CD14-positive monocyte (primary cell): Measurements from ENCODE around the gene DESI2. TPM values are rescaled to one million over a fixed set of nuclear protein-coding genes. Genes with fewer than 3 reads are reported as not detected.
A peak's percentile ranks its signal among the peaks of the same experiment; 100 is the strongest.
"Not testable (repeated sequence)": the region's sequence is repeated elsewhere in the genome, so short reads cannot be mapped to it uniquely, and the experiment has no call there.

Experiments
- DNase-seq, 3 donors: peaks; one replicate each; pipeline ENCODE4 v3.0.0-alpha.2; 2011 to 2022
- H2AFZ ChIP-seq: 2 replicates; pipeline ENCODE4 v1.6.0; 2012; ENCODE audit warnings: mild to moderate bottlenecking, low read depth, low read length, inconsistent platforms; ENCODE audit not compliant: insufficient read depth, poor library complexity, severe bottlenecking
- H3K27ac ChIP-seq, 2 donors: 1 replicate in 1 of 2; 2 replicates in 1 of 2; pipeline ENCODE4 v1.5.1; 2012 to 2013; ENCODE audit warnings: low read length in 2 of 2, control low read depth in 1 of 2, inconsistent platforms in 1 of 2, low read depth in 1 of 2, mild to moderate bottlenecking in 1 of 2
- H3K27me3 ChIP-seq, 2 donors: one replicate each; pipeline versions ENCODE4 v1.6.0 to v1.6.1; 2011 to 2013; ENCODE audit warnings: low read length in 2 of 2; ENCODE audit not compliant: control insufficient read depth in 2 of 2, insufficient read depth in 2 of 2
- H3K36me3 ChIP-seq, 2 donors: replicated peaks in 1 of 2; 1 replicate in 1 of 2; 2 replicates in 1 of 2; pipeline versions ENCODE4 v1.5.1 to v1.6.1; 2012 to 2013; ENCODE audit warnings: low read length in 2 of 2, control low read depth in 1 of 2, inconsistent platforms in 1 of 2, mild to moderate bottlenecking in 1 of 2; ENCODE audit not compliant: insufficient read depth in 2 of 2, control insufficient read depth in 1 of 2
- H3K4me1 ChIP-seq, 2 donors: 1 replicate in 1 of 2; 2 replicates in 1 of 2; pipeline versions ENCODE4 v1.5.1 to v1.6.1; 2012 to 2013; ENCODE audit warnings: low read length in 2 of 2, control low read depth in 1 of 2, inconsistent platforms in 1 of 2, mild to moderate bottlenecking in 1 of 2, moderate library complexity in 1 of 2; ENCODE audit not compliant: insufficient read depth in 2 of 2, control insufficient read depth in 1 of 2
- H3K4me2 ChIP-seq: replicated peaks from 2 replicates; pipeline ENCODE3; 2012; ENCODE audit warnings: low read length, moderate library complexity, mild to moderate bottlenecking; ENCODE audit not compliant: poor library complexity, severe bottlenecking; ENCODE audit errors: extremely low read depth
- H3K4me3 ChIP-seq, 3 experiments: fragments of 200-600 bp in 1 of 3; sonication (generic) in 1 of 3; replicated peaks in 1 of 3; 1 replicate in 2 of 3; 2 replicates in 1 of 3; pipeline ENCODE4 v1.5.1; 2011 to 2013; ENCODE audit warnings: low read length in 3 of 3, mild to moderate bottlenecking in 3 of 3, control low read depth in 2 of 3, low read depth in 2 of 3, inconsistent platforms in 1 of 3, moderate library complexity in 1 of 3
- H3K79me2 ChIP-seq: 2 replicates; pipeline ENCODE4 v1.6.0; 2012; ENCODE audit warnings: mild to moderate bottlenecking, control low read depth, inconsistent platforms, low read length, moderate library complexity; ENCODE audit not compliant: insufficient read depth
- H3K9ac ChIP-seq: 2 replicates; pipeline ENCODE4 v1.6.0; 2017; ENCODE audit warnings: low read length, mild to moderate bottlenecking; ENCODE audit not compliant: insufficient read depth, poor library complexity, severe bottlenecking
- H3K9me3 ChIP-seq, 2 donors: replicated peaks in 1 of 2; 1 replicate in 1 of 2; 2 replicates in 1 of 2; pipeline versions ENCODE4 v1.5.1 to v1.6.1; 2012 to 2013; ENCODE audit warnings: low read length in 2 of 2, control low read depth in 1 of 2; ENCODE audit not compliant: control insufficient read depth in 1 of 2, insufficient read depth in 1 of 2
- H4K20me1 ChIP-seq: 2 replicates; pipeline ENCODE4 v1.6.0; 2012; ENCODE audit warnings: mild to moderate bottlenecking, low read length, control low read depth, moderate library complexity; ENCODE audit not compliant: insufficient read depth
- H3K27ac Mint-ChIP-seq, 7 donors: one replicate each; pipeline ENCODE4 v1.8.0; 2020; ENCODE audit warnings: mild to moderate bottlenecking in 7 of 7, mixed read lengths in 7 of 7, moderate library complexity in 6 of 7, inconsistent platforms in 2 of 7
- H3K27me3 Mint-ChIP-seq, 3 donors: one replicate each; pipeline ENCODE4 v1.8.0; 2021 to 2022; ENCODE audit warnings: low read depth in 3 of 3, mild to moderate bottlenecking in 3 of 3, mixed read lengths in 3 of 3, moderate library complexity in 3 of 3, inconsistent platforms in 1 of 3
- H3K36me3 Mint-ChIP-seq, 2 donors: one replicate each; pipeline ENCODE4 v1.8.0; 2020; ENCODE audit warnings: mixed read lengths in 2 of 2, inconsistent platforms in 1 of 2, mild to moderate bottlenecking in 1 of 2
- H3K4me1 Mint-ChIP-seq: one replicate; pipeline ENCODE4 v1.8.0; 2020; ENCODE audit warnings: mild to moderate bottlenecking, mixed read lengths
- H3K4me3 Mint-ChIP-seq, 2 donors: one replicate each; pipeline ENCODE4 v1.8.0; 2020; ENCODE audit warnings: mild to moderate bottlenecking in 2 of 2, mixed read lengths in 2 of 2, moderate library complexity in 1 of 2
- H3K9me3 Mint-ChIP-seq, 7 donors: one replicate each; pipeline ENCODE4 v1.8.0; 2020 to 2022; ENCODE audit warnings: mixed read lengths in 7 of 7, mild to moderate bottlenecking in 6 of 7, moderate library complexity in 6 of 7, inconsistent platforms in 2 of 7
- CTCF ChIP-seq: fragments of 200-600 bp; IDR thresholded peaks from one replicate; pipeline ENCODE4 v1.8.0; 2022; ENCODE audit warnings: antibody characterized with exemption, mild to moderate bottlenecking
- WGBS: methylation state at CpG from one replicate; pipeline ENCODE4 v1.1.5; 2013; ENCODE audit warnings: missing lambda C conversion rate; ENCODE audit not compliant: insufficient coverage; 5-methylcytosine and 5-hydroxymethylcytosine counted together
- intact Hi-C, 2 donors: fragments of 100-400 bp; cut with micrococcal nuclease; formaldehyde crosslinking; loops; one replicate each; pipeline versions ENCODE4 v1.15.0 to v1.15.1; 2023
- polyA plus RNA-seq, 3 donors: library from polyadenylated mRNA; depleted of rRNA in 1 of 3; unstranded in 2 of 3; stranded (reverse) in 1 of 3; fragments of 300-500 nt in 2 of 3; fragments of >200 nt in 1 of 3; fragmentation: Illumina TruSeq in 2 of 3; gene quantifications; 1 replicate in 2 of 3; 2 replicates in 1 of 3; pipeline ENCODE4 v1.2.3, GENCODE V29; 2012 to 2021

The DESI2 gene
- polyA plus RNA-seq, 3 donors: 10.5 to 12.0 (median 11.2) TPM

DNA sequence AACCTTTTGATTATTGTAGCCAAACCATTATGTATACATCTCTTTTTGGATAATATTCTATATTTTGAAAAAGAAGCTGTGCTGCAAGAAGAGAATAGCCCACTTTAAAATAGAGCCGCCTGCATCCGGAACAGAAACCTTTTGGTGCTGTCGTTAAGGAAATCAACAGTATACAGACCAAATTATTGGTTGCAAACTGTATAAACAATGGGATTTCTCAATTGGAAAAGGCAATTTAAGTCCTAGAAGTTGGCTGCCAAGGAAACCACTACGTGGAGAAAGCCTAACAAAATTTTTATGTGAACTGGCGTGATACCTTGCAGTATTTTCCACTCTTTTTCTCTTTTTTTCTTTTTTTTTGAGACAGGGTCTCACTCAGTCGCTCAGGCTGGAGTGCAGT lies 25.8 kb downstream of the DESI2 start:
- Mint-ChIP-seq H3K4me1 (peaks cover 17% of the 10 kb centered on the region), H3K9me3 (peaks cover 0 to 6% (median 3%) of the 10 kb centered on the region in 7 donors), H3K4me3 (no peak overlapping the region), H3K27ac (peak overlapping the region in 1 of 7 donors; percentile 32), H3K36me3 (peaks cover 33 to 55% of the 10 kb centered on the region in 2 donors), H3K27me3 (peaks cover 0 to 1% (median 0%) of the 10 kb centered on the region in 3 donors)
- WGBS: 100% methylated on average over 1 of the region's 6 CpGs
- intact Hi-C loops: no loop called here
- no peaks in the 10 kb centered on the region for H3K27me3 ChIP-seq
- H3K9ac ChIP-seq: no peak overlapping the region
- H3K36me3 ChIP-seq: peaks cover 4 to 26% of the 10 kb centered on the region in 2 donors
- H3K9me3 ChIP-seq: no peaks in the 10 kb centered on the region
- peaks cover 72% of the 10 kb centered on the region for H3K79me2 ChIP-seq
- no peak for DNase-seq
- H3K27ac ChIP-seq: no peak overlapping the region
- H4K20me1 ChIP-seq: peaks cover 20% of the 10 kb centered on the region
- TF ChIP-seq CTCF: no peak
- no peaks in the 10 kb centered on the region for H3K4me1 ChIP-seq
- no peak overlapping the region for H3K4me2 ChIP-seq
- no peak overlapping the region for H2AFZ ChIP-seq
- no peak overlapping the region for H3K4me3 ChIP-seq

DNA sequence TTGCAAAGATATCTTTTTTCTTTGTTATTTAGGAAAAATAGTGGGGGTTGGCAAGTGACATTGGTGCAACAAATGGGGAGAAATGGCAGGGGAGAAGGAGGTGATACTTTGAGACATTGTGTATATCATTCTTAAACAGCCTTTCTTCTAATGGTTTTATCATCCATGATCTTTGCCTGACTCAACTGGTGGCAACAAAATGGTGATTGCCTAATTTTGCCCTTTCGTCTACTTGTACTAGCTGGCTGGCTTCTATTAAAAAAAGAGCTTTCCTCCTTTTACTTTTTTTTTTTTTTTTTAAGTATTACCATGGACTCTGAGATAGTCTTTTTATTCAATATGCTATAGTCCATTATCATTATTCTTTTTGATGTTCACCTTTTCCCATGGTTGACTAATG lies 27.7 kb downstream of the DESI2 start:
- H3K4me1 ChIP-seq: no peaks in the 10 kb centered on the region
- peaks cover 16% of the 10 kb centered on the region for H4K20me1 ChIP-seq
- no peak overlapping the region for H2AFZ ChIP-seq
- peaks cover 62% of the 10 kb centered on the region for H3K79me2 ChIP-seq
- Mint-ChIP-seq H3K4me3 (no peak overlapping the region), H3K27me3 (peaks cover 0 to 1% (median 0%) of the 10 kb centered on the region in 3 donors), H3K36me3 (peaks cover 30 to 51% of the 10 kb centered on the region in 2 donors), H3K27ac (peak overlapping the region in 1 of 7 donors; percentile 13), H3K4me1 (peaks cover 12% of the 10 kb centered on the region), H3K9me3 (peaks cover 0 to 6% (median 3%) of the 10 kb centered on the region in 7 donors)
- WGBS: no CpG with 5 or more reads among the region's 1 CpG
- no peaks in the 10 kb centered on the region for H3K9me3 ChIP-seq
- H3K9ac ChIP-seq: no peak overlapping the region
- no peak for DNase-seq
- no peaks in the 10 kb centered on the region for H3K27me3 ChIP-seq
- H3K4me2 ChIP-seq: no peak overlapping the region
- TF ChIP-seq CTCF: no peak
- H3K27ac ChIP-seq: no peak overlapping the region
- H3K36me3 ChIP-seq: peaks cover 4 to 30% of the 10 kb centered on the region in 2 donors
- no peak overlapping the region for H3K4me3 ChIP-seq
- intact Hi-C loops: no loop called here

DNA sequence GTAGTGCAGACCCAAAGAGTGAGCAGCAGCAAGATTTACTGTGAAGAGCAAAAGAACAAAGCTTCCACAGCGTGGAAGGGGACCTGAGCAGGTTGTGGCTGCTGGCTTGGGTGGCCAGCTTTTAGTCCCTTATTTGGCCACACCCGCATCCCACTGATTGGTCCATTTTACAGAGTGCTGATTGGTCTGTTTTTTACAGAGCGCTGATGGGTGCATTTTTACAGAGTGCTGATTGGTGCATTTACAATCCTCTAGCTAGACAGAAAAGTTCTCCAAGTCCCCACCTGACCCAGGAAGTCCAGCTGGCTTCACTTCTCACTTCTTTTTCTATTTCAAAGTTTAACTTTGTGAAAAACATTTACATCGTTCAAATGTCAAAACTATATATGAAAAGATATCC lies 29.2 kb downstream of the DESI2 start:
- H3K27me3 ChIP-seq, H3K9me3 ChIP-seq, H3K4me3 ChIP-seq, H3K9me3 Mint-ChIP-seq, H3K27me3 Mint-ChIP-seq, H2AFZ ChIP-seq, H3K27ac ChIP-seq, H3K9ac ChIP-seq, H3K4me1 Mint-ChIP-seq, DNase-seq, H3K4me2 ChIP-seq, H3K27ac Mint-ChIP-seq, H3K4me1 ChIP-seq, H3K4me3 Mint-ChIP-seq, intact Hi-C loops: not testable (repeated sequence)
- peaks cover 13% of the 10 kb centered on the region for H4K20me1 ChIP-seq
- peaks cover 14 to 44% of the 10 kb centered on the region in 2 donors for H3K36me3 ChIP-seq
- WGBS: 100% methylated on average over 1 of the region's 4 CpGs
- H3K79me2 ChIP-seq: peaks cover 49% of the 10 kb centered on the region
- H3K36me3 Mint-ChIP-seq: peaks cover 35 to 59% of the 10 kb centered on the region in 2 donors
